Measurements from ENCODE around the gene C18orf54.
"Not testable (repeated sequence)": the region's sequence is repeated elsewhere in the genome, so short reads cannot be mapped to it uniquely, and the experiment has no call there.

The C18orf54 gene

GRCh38 chr18:54359233-54359632, 1.5 kb downstream of the C18orf54 start:
- no peak for DNase-seq
- no peak for TF ChIP-seq GATA1 (IDR thresholded peaks at IDR 0.05; ENCODE audit: low read depth, low read length)
- TF ChIP-seq POLR2A (IDR thresholded peaks at IDR 0.05; ENCODE audit: low read length) = no peak

DNA sequence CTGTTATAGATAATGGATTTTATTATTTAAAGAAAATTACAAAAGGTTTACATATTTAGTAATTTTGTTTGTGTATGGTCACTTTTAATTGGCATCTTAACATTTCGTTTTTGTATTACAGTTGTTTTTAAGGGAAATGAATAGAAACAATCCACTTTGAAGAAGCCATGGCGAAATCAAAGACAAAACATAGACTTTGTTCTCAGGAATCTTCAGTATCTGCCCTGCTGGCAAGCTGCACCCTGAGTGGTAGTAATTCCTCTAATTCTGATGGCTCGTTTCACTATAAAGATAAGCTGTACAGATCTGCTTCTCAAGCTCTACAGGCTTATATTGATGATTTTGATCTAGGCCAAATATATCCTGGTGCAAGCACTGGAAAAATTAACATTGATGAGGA, 2.7 kb downstream of the C18orf54 start:
- DNase-seq = no peak
- no peak for TF ChIP-seq POLR2A (IDR thresholded peaks at IDR 0.05; ENCODE audit: low read length)
- TF ChIP-seq GATA1 (IDR thresholded peaks at IDR 0.05; ENCODE audit: low read depth, low read length) = no peak

- DNase-seq = no peak
Observed at GRCh38 chr18:54378057-54378456, 20.4 kb downstream of the C18orf54 start.

GRCh38 chr18:54381640-54382039, 23.9 kb downstream of the C18orf54 start:
- no peak for DNase-seq
- TF ChIP-seq POLR2A (IDR thresholded peaks at IDR 0.05; ENCODE audit: low read length) (no peak), GATA1 (IDR thresholded peaks at IDR 0.05; ENCODE audit: low read depth, low read length) (no peak)

More at GRCh38 chr18:54378057-54378456, 20.4 kb downstream of the C18orf54 start:
- TF ChIP-seq GATA1 (IDR thresholded peaks at IDR 0.05; ENCODE audit: low read depth, low read length) = no peak
- no peak for TF ChIP-seq POLR2A (IDR thresholded peaks at IDR 0.05; ENCODE audit: low read length)

DNA sequence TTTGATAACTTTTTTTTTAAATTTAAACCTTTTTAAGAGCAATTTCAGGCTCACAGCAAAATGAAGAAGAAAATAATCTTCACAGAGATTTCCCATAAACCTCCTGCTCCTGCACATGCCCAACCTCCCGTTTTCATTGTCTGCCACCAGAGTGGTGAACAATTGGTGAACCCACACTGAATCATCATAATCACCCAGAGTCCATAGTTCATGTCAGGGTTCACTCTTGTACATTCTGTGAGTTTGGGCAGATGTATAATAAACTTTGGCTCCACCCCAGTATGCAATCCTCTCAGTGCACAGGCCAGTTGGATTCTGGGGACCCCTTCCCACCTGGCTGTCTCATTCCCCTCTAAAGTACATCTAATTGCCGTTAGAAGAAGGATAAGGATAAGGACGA, 24.4 kb downstream of the C18orf54 start:
- TF ChIP-seq POLR2A (IDR thresholded peaks at IDR 0.05; ENCODE audit: low read length) = no peak
- no peak for TF ChIP-seq GATA1 (IDR thresholded peaks at IDR 0.05; ENCODE audit: low read depth, low read length)
- DNase-seq = no peak

GRCh38 chr18:54382733-54383252, 25.1 kb downstream of the C18orf54 start:
- no peak for DNase-seq
- TF ChIP-seq POLR2A (IDR thresholded peaks at IDR 0.05; ENCODE audit: low read length) (no peak), GATA1 (IDR thresholded peaks at IDR 0.05; ENCODE audit: low read depth, low read length) (no peak)

DNA sequence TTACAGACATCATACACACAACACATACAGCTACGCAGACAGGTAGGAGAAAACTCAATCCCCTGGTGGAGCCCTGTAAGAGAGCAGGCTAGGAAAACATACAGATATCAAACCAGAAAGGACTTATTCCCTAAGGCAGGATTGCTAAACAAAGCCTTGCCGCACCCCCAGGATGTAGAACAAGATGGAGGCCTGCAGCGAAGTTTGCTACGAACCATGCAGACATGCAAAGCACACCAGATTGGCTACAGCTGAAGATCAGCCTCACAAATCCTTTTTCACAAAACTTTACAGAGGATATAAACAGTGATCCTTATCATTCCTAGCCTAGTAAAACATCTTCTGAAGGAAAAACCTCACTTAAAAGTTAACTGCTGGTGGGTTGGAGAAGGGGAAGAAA, 28.3 kb downstream of the C18orf54 start:
- TF ChIP-seq GATA1 (IDR thresholded peaks at IDR 0.05; ENCODE audit: low read depth, low read length) (no peak), POLR2A (IDR thresholded peaks at IDR 0.05; ENCODE audit: low read length) (no peak)
- no peak for DNase-seq

DNA sequence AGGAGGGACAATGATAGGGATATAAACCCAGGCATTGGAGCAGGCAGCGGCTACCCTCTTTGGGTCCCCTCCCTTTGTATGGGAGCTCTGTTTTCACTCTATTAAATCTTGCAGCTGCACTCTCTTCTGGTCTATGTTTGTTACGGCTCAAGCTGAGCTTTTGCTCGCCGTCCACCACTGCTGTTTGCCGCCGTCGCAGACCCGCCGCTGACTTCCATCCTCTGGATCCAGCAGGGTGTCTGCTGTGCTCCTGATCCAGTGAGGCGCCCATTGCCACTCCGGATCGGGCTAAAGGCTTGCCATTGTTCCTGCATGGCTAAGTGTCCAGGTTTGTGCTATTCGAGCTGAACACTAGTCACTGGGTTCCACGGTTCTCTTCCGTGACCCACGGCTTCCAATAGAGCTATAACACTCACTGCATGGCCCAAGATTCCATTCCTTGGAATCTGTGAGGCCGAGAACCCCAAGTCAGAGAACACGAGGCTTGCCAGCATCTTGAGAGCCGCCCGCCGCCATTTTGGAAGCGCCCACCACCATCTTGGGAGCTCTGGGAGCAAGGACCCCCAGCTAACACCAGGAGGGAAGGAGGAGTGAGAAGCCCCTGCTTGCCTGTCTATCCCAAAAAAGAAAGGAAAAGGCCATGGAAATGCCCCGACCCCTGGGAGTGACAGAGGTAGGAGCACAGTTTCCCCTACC, 29.2 kb downstream of the C18orf54 start:
- not testable (repeated sequence) for DNase-seq

- no peak for DNase-seq
- TF ChIP-seq POLR2A (IDR thresholded peaks at IDR 0.05; ENCODE audit: low read length) (no peak), GATA1 (IDR thresholded peaks at IDR 0.05; ENCODE audit: low read depth, low read length) (no peak)
Observed at GRCh38 chr18:54387631-54388030, 29.9 kb downstream of the C18orf54 start.

- no peak for DNase-seq
- TF ChIP-seq GATA1 (IDR thresholded peaks at IDR 0.05; ENCODE audit: low read depth, low read length) (no peak), POLR2A (IDR thresholded peaks at IDR 0.05; ENCODE audit: low read length) (no peak)
Observed at GRCh38 chr18:54388203-54389142, 30.8 kb downstream of the C18orf54 start.

DNA sequence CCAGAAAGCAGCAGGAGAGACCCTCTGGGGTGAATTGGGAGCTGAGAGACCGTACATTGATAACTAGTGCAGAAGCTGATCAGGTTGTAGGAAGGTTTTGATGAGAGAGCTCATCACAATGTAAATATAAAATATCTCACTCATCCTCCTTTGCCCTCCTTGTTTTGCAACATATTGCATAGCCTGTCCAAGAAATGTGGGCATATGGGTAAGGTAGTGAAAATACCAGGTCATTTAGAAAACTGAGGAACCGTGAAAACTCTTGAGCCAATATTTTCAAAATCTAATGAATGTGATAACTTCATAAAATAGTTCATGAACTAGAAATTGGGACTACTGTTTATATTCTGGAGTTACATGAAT, 31.4 kb downstream of the C18orf54 start:
- DNase-seq = no peak
- no peak for TF ChIP-seq GATA1 (IDR thresholded peaks at IDR 0.05; ENCODE audit: low read depth, low read length)
- no peak for TF ChIP-seq POLR2A (IDR thresholded peaks at IDR 0.05; ENCODE audit: low read length)

- no peak for TF ChIP-seq POLR2A (IDR thresholded peaks at IDR 0.05; ENCODE audit: low read length)
- TF ChIP-seq GATA1 (IDR thresholded peaks at IDR 0.05; ENCODE audit: low read depth, low read length) = no peak
Observed at GRCh38 chr18:54390838-54391237, 33.1 kb downstream of the C18orf54 start.

GRCh38 chr18:54392543-54393023, 34.9 kb downstream of the C18orf54 start:
- TF ChIP-seq POLR2A (IDR thresholded peaks at IDR 0.05; ENCODE audit: low read length) = no peak
- no peak for TF ChIP-seq GATA1 (IDR thresholded peaks at IDR 0.05; ENCODE audit: low read depth, low read length)
- peak; percentile 63 to 78 for DNase-seq

More at GRCh38 chr18:54390838-54391237, 33.1 kb downstream of the C18orf54 start:
- DNase-seq = no peak

- DNase-seq = no peak
- TF ChIP-seq GATA1 (IDR thresholded peaks at IDR 0.05; ENCODE audit: low read depth, low read length) (no peak), POLR2A (IDR thresholded peaks at IDR 0.05; ENCODE audit: low read length) (no peak)
Observed at GRCh38 chr18:54393648-54394294, 36.1 kb downstream of the C18orf54 start.
